ENCODE measurements around the gene PIGN.

PIGN gene, protein sequence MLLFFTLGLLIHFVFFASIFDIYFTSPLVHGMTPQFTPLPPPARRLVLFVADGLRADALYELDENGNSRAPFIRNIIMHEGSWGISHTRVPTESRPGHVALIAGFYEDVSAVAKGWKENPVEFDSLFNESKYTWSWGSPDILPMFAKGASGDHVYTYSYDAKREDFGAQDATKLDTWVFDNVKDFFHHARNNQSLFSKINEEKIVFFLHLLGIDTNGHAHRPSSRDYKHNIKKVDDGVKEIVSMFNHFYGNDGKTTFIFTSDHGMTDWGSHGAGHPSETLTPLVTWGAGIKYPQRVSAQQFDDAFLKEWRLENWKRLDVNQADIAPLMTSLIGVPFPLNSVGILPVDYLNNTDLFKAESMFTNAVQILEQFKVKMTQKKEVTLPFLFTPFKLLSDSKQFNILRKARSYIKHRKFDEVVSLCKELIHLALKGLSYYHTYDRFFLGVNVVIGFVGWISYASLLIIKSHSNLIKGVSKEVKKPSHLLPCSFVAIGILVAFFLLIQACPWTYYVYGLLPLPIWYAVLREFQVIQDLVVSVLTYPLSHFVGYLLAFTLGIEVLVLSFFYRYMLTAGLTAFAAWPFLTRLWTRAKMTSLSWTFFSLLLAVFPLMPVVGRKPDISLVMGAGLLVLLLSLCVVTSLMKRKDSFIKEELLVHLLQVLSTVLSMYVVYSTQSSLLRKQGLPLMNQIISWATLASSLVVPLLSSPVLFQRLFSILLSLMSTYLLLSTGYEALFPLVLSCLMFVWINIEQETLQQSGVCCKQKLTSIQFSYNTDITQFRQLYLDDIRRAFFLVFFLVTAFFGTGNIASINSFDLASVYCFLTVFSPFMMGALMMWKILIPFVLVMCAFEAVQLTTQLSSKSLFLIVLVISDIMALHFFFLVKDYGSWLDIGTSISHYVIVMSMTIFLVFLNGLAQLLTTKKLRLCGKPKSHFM

DNA sequence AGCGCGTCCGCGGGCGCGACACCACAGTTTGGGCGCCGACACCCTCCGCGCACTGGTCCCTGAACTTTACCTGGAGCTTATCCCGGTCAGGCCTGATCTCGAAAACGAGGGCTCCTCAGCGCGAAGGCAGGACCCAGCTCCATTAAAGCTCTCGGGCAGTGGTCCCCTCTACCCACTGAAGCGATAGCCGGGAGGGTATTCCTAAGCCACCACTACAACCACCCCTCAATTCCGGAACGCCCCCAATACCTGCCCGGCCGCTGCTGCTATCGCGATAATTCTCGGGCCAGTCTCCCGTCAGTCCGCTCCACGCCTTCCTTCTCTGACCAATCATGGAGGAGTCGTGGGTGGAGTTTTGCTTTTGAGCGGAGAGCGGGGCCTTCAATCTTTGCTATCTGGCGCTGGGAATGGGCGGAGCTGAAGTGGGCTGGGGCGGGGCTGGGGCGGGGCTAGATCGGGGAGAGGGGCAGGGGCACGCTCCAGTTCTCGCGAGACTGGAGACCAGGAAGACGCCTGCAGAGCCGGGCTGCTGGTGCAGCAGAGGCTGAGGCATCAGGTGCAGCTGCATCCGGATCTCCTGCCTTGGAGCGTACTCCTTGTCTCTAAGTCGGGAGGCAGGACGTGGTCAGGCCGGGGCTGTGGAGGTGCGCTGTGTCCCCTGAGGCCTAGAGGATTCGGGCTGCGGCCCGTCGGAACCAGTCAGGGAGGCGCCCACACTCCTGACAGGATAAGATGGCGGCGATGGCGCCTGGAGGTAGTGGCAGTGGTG, at the start of gene PIGN, which contains the start of gene RELCH:
Gene PIGN, minus strand, starts transcription at position 283 of the 769 bp plus-strand sequence. CDS start 25,703 bp downstream, outside the sequence.
Gene RELCH, plus strand, starts transcription at position 482 of the 769 bp plus-strand sequence. Its CDS starts 251 bp downstream, at position 733.
- DNase-seq, result peak; percentile 99

- DNase-seq, result no peak
Observed at GRCh38 chr18:62236252-62236651, 49.4 kb upstream of the PIGN start.

DNA sequence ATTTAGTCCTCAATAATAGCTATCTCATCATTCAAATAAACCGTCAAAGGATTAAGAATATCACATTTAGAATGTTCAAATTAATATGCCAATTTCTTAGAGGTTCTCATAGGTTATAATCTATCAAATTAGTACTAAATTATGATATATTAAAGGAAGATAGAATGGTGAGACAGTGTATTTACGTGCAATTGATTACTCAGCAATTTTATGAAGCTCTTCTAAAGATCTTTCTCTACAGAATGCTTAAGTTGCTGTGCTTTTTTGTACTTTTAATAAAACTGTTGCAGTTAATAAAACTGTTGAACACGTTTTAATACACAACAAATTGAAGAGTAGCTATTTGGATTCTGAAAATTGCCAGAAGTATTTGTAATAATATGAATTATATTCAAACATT, 39.2 kb upstream of the PIGN start:
- DNase-seq, result no peak

DNA sequence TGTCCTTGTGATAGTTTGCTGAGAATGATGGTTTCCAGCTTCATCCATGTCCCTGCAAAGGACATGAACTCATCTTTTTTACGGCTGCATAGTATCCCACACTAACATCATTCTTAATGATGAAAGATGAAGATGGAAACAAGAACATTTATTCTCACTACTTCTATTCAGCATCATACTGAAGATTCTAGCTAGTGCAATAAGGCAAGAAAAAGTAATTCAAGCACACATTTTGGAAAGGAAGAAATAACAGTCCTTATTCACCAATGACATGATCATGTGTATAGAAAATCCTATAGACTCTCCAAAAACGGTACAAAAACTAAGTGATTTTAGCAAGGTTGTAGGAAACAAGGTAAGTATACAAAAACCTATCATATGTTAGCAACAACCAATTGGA, 37.4 kb upstream of the PIGN start:
- DNase-seq, result no peak

- DNase-seq, result no peak
Observed at GRCh38 chr18:62214790-62215189, 27.9 kb upstream of the PIGN start.

GRCh38 chr18:62211325-62211828, 24.5 kb upstream of the PIGN start:
- DNase-seq, result no peak

- DNase-seq, result no peak
Observed at GRCh38 chr18:62210138-62210537, 23.3 kb upstream of the PIGN start.

GRCh38 chr18:62209046-62209445, 22.2 kb upstream of the PIGN start:
- no peak for DNase-seq

DNA sequence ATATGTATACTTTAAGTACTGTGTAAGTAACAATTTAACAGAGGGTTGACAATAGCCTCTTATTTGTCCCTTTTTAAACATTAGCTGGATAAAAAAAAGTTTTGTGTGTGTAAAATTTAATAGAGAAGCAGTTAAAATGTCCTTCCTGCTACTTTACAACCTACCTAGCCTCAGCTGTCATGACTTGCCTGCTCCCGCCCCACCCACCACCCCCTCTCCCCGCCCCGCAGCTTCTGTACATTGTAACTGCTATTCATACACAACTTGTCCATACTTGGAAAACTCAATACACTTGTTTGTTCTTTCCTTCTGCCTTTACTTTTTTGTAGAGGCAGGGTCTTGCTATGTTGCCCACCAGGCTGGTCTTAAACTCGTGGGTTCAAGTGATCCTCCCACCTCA, 19.7 kb upstream of the PIGN start:
- DNase-seq, result no peak

DNA sequence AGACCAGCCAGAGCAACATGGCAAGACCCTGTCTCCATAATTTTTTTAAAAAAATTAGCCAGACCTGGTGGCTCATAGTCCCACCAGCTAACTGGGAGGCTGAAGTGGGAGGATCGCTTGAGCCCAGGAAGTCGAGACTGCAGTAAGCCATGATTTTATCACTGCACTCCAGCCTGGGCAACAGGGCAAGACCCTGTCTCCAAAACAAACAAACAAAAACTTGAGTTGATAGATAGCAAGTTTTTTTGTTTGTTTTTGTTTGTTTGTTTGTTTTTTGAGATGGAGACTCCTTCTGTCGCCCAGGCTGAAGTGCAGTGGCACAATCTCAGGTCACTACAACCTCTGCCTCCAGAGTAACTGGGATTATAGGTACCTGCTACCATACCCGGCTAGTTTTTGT, 19.0 kb upstream of the PIGN start:
- no peak for DNase-seq

- no peak for DNase-seq
Observed at GRCh38 chr18:62201870-62202269, 15.0 kb upstream of the PIGN start.

GRCh38 chr18:62200121-62200914, 13.5 kb upstream of the PIGN start:
- DNase-seq, result no peak

- no peak for DNase-seq
Observed at GRCh38 chr18:62199629-62200028, 12.8 kb upstream of the PIGN start.

DNA sequence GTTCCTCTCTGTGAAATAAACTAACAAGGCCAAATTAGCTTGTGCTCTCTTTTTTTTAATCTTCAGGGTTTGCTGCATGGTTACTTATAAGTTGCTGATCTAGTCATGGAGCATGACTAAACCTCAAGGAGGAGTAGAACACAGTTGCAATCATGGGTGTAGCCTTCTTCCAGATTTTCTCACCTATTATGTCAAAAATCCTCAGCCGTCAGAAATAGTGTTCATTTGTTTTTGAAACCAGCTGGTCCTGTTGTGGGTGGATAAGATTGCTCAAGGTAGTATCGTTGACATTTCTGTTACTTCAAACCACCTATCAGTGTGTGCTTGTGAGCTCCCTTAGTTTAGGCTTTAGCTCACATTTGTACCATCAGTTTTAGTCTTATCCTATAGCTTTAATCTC, 11.4 kb upstream of the PIGN start:
- DNase-seq, result no peak

DNA sequence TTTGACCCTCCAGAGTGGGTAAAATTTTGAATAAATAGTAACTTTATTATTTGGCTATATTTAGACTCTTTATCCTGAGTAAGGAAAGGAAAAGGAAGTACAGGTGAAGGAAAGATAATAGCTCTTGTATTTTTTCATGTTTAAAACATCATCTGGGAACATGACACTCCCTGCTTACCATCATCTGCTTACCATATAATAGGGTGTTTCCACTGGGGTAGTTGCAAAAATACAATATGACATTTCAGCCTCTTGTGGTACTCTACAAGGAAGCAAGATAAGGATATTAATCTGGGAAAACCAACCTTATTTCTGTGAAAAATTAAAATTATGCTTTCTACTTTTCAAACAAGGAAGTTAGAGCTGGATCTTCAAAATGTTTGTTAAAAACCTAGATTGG, 10.1 kb upstream of the PIGN start:
- no peak for DNase-seq

DNA sequence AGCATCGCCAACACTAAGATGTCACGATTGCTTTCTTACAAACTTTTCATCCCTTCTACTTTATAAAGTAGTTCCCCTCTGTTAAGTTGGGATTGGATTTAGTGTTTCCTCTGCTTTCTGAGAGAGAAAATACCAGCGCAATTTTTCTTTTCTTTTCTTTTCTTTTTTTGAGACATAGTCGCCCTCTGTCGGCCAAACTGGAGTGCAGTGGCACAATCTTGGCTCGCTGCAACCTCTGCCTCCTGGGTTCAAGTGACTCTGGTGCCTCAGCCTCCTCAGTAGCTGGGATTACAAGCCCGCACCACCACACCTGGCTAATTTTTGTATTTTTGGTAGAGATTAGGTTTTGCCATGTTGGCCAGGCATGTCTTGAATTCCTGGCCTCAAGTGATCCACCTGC, 9.2 kb upstream of the PIGN start:
- DNase-seq, result no peak

- DNase-seq, result no peak
Observed at GRCh38 chr18:62189208-62189607, 2.4 kb upstream of the PIGN start.

GRCh38 chr18:62187543-62188510, 971 bp upstream of the PIGN start:
- peak; percentile 30 for DNase-seq

GRCh38 chr18:62186499-62186773, 420 bp downstream of the PIGN start:
- DNase-seq, result peak; percentile 76

DNA sequence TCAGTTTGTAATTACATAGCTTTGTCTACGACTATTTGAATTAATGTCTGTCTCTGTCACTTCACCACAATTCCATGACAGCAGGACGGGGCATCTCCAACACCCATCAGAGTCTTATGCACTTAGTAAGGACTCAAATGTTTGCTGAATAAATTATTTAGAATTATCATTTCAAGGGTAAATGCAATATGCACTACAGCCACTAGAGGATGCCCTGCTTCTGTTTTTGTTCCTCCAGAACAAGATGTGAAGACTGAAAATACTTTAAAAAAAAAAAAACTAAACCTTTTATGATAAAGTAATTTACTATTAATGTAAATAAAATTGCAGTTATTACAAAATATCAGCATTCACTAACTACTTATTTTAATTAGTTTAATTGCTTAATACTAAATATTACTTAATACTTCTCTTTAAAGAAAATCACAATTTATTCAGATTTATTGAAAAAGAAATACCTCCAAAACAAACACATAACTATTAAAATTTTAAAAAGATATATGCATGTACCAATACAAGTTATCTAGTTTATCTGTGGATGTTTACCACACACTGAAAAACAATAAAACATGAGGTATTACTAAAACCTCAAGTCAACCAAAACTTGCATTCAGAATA, 3.2 kb downstream of the PIGN start:
- DNase-seq, result peak; percentile 27

Measured in GF-D8 (cell line).